Right lobe of liver (tissue), 4 donors: ENCODE results near the gene ZNF584.

ENCODE experiments used
- POLR2A ChIP-seq: fragments of 450-650 bp; IDR thresholded peaks from one replicate; pipeline ENCODE4 v1.6.1; 2017; ENCODE audit warnings: antibody characterized with exemption, mild to moderate bottlenecking
- TF ChIP-seq, protein P1 (sequence below), 4 donors: fragments of 200-600 bp in 3 of 4; fragments of 450-650 bp in 1 of 4; IDR thresholded peaks; one replicate each; pipeline versions ENCODE4 v1.5.1 to v1.8.0; 2016 to 2022; ENCODE audit warnings: antibody characterized with exemption in 4 of 4, mild to moderate bottlenecking in 2 of 4
- donor health status: DM: no; HTN: no; CAD: no.
- donor health status: DM: no; HTN: no; CAD: no.
- donor health status: DM: no; HTN: yes; CAD: no.

DNA sequence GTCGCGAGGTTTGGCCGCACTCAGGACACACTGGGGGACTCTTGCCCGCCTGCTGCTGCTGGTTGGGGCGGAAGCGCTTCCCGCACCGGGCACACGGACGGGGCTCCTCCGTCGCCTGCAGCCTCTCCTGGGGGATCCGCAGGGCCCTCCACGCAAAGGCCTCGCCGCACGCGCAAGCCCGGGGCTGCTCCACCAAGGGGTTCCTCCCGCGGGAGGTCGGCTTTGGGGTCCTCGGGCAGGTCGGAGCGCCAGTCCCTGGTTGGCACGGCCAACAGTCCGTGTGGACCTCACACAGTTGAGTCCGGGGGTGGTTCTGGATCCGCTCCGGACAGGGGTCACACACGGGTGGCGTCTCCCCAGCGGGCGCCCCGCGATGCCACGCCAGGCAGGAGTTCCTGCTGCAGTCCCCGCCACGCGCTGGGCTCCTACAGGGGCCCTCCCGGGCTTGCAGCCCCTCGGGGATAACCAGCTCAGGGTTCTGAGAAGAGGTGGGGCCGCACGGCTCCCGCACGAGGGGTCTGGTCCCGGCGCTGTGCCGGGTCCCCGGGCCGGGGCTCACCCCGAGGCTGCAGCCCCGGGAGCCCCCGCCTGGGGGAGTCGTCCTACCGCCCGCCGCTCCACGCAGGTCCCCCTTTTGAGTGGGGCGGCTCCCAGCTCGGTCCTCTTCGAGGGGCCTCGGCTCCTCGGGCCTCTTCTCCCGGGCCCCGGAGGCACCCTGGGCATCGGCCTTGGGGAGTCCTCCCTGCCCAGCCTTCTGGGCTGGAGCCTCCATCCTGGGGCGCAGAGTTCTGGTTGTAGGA lies 39.7 kb upstream of the ZNF584 start:
- TF ChIP-seq POLR2A = no peak
- TF ChIP-seq, protein P1, sequence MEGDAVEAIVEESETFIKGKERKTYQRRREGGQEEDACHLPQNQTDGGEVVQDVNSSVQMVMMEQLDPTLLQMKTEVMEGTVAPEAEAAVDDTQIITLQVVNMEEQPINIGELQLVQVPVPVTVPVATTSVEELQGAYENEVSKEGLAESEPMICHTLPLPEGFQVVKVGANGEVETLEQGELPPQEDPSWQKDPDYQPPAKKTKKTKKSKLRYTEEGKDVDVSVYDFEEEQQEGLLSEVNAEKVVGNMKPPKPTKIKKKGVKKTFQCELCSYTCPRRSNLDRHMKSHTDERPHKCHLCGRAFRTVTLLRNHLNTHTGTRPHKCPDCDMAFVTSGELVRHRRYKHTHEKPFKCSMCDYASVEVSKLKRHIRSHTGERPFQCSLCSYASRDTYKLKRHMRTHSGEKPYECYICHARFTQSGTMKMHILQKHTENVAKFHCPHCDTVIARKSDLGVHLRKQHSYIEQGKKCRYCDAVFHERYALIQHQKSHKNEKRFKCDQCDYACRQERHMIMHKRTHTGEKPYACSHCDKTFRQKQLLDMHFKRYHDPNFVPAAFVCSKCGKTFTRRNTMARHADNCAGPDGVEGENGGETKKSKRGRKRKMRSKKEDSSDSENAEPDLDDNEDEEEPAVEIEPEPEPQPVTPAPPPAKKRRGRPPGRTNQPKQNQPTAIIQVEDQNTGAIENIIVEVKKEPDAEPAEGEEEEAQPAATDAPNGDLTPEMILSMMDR (IDR thresholded peaks at IDR 0.05) = no peak
